HEK293 (cell line): ENCODE results near the gene C12orf56.

ENCODE experiments used
- CTCF ChIP-seq: fragments of 450-650 bp; formaldehyde crosslinking; IDR thresholded peaks from 2 replicates; pipeline ENCODE4 v1.5.1; 2016; ENCODE audit warnings: missing biosample characterization, missing genetic modification characterization
- KLF10 ChIP-seq: fragments of 450-650 bp; IDR thresholded peaks from 2 replicates; pipeline ENCODE4 v1.5.1; 2018; ENCODE audit warnings: missing biosample characterization, mild to moderate bottlenecking, missing genetic modification characterization
- KLF16 ChIP-seq: fragments of 450-650 bp; formaldehyde crosslinking; IDR thresholded peaks from 2 replicates; pipeline ENCODE4 v1.5.1; 2017; ENCODE audit warnings: missing biosample characterization, missing genetic modification characterization
- PRDM10 ChIP-seq: fragments of 450-650 bp; formaldehyde crosslinking; IDR thresholded peaks from 2 replicates; pipeline ENCODE4 v1.5.1; 2016; ENCODE audit warnings: missing biosample characterization, missing genetic modification characterization
- SETDB1 ChIP-seq: IDR thresholded peaks from one replicate; pipeline ENCODE4 v1.6.1; 2017; ENCODE audit warnings: mild to moderate bottlenecking, low read length, moderate library complexity, mixed read lengths; ENCODE audit not compliant: insufficient read length
- ZNF354C ChIP-seq: fragments of 450-650 bp; formaldehyde crosslinking; IDR thresholded peaks from 2 replicates; pipeline ENCODE4 v1.5.1; 2016; ENCODE audit warnings: missing biosample characterization, missing genetic modification characterization, low read depth, borderline replicate concordance
- ZNF362 ChIP-seq: fragments of 450-650 bp; formaldehyde crosslinking; IDR thresholded peaks from 2 replicates; pipeline ENCODE4 v1.5.1; 2016; ENCODE audit warnings: missing biosample characterization, missing genetic modification characterization
- ZNF391 ChIP-seq: fragments of 450-650 bp; formaldehyde crosslinking; IDR thresholded peaks from 2 replicates; pipeline ENCODE4 v1.5.1; 2016; ENCODE audit warnings: low read depth, missing biosample characterization, missing genetic modification characterization, borderline replicate concordance
- ZNF624 ChIP-seq: fragments of 450-650 bp; formaldehyde crosslinking; IDR thresholded peaks from 2 replicates; pipeline ENCODE4 v1.5.1; 2017; ENCODE audit warnings: missing biosample characterization, missing genetic modification characterization
- ZNF660 ChIP-seq: fragments of 450-650 bp; IDR thresholded peaks from 2 replicates; pipeline ENCODE4 v1.5.1; 2018; ENCODE audit warnings: missing biosample characterization, mild to moderate bottlenecking, missing genetic modification characterization
- ZNF837 ChIP-seq: fragments of 450-650 bp; formaldehyde crosslinking; IDR thresholded peaks from 2 replicates; pipeline ENCODE4 v1.5.1; 2016; ENCODE audit warnings: missing biosample characterization, missing genetic modification characterization

- TF ChIP-seq KLF10 (tag by site-specific recombination) (no peak), SETDB1 (no peak), CTCF (tag by site-specific recombination) (no peak), ZNF837 (no peak), ZNF354C (tag by site-specific recombination) (no peak), PRDM10 (no peak), ZNF362 (tag by site-specific recombination) (no peak), ZNF660 (tag by site-specific recombination) (no peak), ZNF391 (tag by site-specific recombination) (no peak), ZNF624 (tag by site-specific recombination) (no peak), KLF16 (no peak)
These were observed 171.4 kb downstream of the C12orf56 start for GRCh38 chr12:64219145-64219544.
